ENCODE results near the gene OR52E6. TPM values are rescaled to one million over a fixed set of nuclear protein-coding genes. Genes with fewer than 3 reads are reported as not detected.

The OR52E6 gene
- total RNA-seq, 1 donor from 2014 or later: not detected

DNA sequence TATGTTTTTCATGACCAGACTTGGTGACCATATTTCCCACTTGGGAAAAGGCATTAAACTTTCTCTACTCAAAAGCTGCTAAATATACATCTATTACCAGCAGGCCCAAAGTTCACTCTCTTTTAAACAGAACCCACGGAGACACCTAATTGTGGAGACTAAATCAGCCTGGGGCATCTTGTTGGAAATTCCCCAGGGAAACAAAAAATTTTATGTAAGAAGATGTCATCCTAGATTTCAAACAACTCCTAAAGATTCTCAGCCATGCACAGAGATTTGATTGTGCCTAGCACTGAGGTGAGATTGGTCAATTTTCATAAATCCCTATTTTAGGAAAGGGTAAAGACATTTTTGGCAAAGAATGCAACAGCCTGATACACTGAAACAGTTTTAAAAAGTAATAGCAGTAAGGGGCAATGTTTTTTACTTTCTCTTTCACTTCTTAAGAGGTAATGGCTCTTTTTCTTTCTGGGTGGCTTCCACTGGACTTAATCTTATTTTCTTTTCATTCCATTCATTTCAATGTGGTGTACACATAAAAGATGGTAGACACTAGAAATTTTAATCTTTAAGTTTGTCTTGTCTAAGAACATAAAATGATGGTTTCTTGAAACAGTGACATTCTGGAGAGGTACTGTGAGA, 23.3 kb downstream of the OR52E6 start:
- CTCF ChIA-PET: no interaction called here
- H3K27me3 Mint-ChIP-seq: no peaks in the 10 kb centered on the region
- H3K9me3 Mint-ChIP-seq: no peaks in the 10 kb centered on the region
- peak overlapping the region; percentile 73 for H3K4me3 Mint-ChIP-seq
- no peak for DNase-seq
- peaks cover 25% of the 10 kb centered on the region for H3K4me1 Mint-ChIP-seq
- POLR2A ChIA-PET: no interaction called here
- no peaks in the 10 kb centered on the region for H3K36me3 Mint-ChIP-seq (ENCODE audit: low read depth)
- TF ChIP-seq, protein P1, sequence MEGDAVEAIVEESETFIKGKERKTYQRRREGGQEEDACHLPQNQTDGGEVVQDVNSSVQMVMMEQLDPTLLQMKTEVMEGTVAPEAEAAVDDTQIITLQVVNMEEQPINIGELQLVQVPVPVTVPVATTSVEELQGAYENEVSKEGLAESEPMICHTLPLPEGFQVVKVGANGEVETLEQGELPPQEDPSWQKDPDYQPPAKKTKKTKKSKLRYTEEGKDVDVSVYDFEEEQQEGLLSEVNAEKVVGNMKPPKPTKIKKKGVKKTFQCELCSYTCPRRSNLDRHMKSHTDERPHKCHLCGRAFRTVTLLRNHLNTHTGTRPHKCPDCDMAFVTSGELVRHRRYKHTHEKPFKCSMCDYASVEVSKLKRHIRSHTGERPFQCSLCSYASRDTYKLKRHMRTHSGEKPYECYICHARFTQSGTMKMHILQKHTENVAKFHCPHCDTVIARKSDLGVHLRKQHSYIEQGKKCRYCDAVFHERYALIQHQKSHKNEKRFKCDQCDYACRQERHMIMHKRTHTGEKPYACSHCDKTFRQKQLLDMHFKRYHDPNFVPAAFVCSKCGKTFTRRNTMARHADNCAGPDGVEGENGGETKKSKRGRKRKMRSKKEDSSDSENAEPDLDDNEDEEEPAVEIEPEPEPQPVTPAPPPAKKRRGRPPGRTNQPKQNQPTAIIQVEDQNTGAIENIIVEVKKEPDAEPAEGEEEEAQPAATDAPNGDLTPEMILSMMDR (IDR thresholded peaks at IDR 0.05): no peak
- ATAC-seq (ENCODE audit: low read depth): peak; percentile 25
- H3K27ac Mint-ChIP-seq: peak overlapping the region; percentile 64
- intact Hi-C loops (cut with micrococcal nuclease): loop anchor here (10.0 kb wide), 1 partner anchor 1214 kb away; the partner anchor contains the start of gene TRIM68

DNA sequence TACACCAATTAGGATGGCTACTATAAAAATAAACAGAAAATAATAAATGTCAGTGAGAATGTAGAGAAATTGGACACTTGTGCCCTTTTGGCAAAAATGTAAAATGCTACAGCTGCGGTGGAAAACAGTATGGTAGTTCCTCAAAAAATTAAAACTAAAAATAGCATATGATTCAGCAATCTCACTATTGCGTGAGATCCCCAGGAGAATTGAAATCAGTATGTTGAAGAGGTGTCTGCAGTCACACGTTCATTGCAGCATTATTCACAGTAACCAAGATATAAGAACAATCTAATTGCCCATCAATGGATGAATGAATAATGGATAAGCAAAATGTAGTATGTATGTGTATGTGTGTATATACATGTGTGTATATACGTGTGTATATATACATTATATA, 26.2 kb downstream of the OR52E6 start:
- ATAC-seq (ENCODE audit: low read depth) (peak; percentile 75), DNase-seq (no peak)
- Mint-ChIP-seq H3K9me3 (no peaks in the 10 kb centered on the region), H3K36me3 (ENCODE audit: low read depth) (no peaks in the 10 kb centered on the region), H3K27me3 (no peaks in the 10 kb centered on the region), H3K4me3 (no peak overlapping the region), H3K27ac (no peak overlapping the region), H3K4me1 (peaks cover 25% of the 10 kb centered on the region)
- ChIA-PET CTCF (no interaction called here), POLR2A (interaction anchor here (0.7 kb wide), 1 partner anchor 191 kb away, joined by 3 read pairs; the partner anchor contains the start of gene TRIM34)
- TF ChIP-seq, protein P1 (IDR thresholded peaks at IDR 0.05): no peak
- intact Hi-C loops (cut with micrococcal nuclease): loop anchor here (10.0 kb wide), 1 partner anchor 1211 kb away; the partner anchor contains the start of gene TRIM68

DNA sequence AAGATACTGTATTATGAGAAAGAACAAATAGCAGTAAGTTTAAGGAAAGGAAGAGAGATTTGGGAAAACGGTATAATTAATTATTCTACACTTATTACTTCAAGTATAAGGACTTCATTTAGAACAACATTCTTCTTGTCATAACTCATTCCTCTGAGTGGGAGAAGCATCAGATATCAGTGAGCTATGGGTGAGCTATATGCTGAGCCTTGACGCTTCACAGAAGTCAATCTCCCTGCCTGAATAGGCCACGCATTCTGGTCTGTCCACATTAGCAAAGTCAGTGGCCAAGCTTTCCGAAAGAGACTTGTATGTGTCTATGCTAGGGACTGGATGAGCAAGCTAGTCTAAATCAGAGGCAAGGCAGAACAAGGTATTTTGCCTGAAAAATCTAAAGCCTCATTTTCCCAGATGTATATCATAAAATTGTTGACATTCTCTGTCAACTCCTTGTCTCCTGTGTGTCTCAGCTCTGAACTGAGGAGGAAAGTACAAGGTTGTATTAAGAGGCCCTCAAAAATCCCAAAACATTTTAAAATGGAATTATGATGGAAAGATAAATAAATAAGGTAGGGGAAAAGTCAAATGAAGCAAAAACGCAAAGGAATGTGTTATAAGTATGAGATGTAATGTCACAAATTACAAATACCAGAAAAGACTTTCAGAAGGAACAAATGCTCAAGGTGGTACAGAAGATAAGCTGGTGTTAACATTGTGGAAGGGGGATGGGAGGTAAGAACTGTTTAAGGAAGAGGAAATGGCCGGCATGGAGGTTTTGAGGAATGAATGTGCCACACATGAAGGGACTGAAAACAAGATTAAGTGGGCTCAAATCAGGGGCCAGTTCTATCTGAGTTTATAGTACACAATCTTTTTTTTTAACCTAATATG, 31.5 kb downstream of the OR52E6 start:
- ChIA-PET POLR2A (interaction anchor here (0.9 kb wide), 1 partner anchor 334 kb away, joined by 3 read pairs; no protein-coding TSS in a partner anchor), CTCF (interaction anchor here (0.6 to 2.8 kb wide), 10 partner anchors 91 to 690 kb away, joined by 3 to 18 read pairs (median 4); partner anchors contain the start of gene TRIM5)
- Mint-ChIP-seq H3K4me3 (no peak overlapping the region), H3K36me3 (ENCODE audit: low read depth) (no peaks in the 10 kb centered on the region), H3K27ac (no peak overlapping the region), H3K9me3 (no peaks in the 10 kb centered on the region), H3K27me3 (peaks cover 10% of the 10 kb centered on the region), H3K4me1 (peaks cover 17% of the 10 kb centered on the region)
- DNase-seq (no peak), ATAC-seq (ENCODE audit: low read depth) (no peak)
- intact Hi-C loops (cut with micrococcal nuclease): loop anchor here (2.0 to 10.0 kb wide), 4 partner anchors 81 to 1205 kb away; partner anchors contain the start of genes OR51M1 and TRIM68
- TF ChIP-seq, protein P1 (IDR thresholded peaks at IDR 0.05): no peak

DNA sequence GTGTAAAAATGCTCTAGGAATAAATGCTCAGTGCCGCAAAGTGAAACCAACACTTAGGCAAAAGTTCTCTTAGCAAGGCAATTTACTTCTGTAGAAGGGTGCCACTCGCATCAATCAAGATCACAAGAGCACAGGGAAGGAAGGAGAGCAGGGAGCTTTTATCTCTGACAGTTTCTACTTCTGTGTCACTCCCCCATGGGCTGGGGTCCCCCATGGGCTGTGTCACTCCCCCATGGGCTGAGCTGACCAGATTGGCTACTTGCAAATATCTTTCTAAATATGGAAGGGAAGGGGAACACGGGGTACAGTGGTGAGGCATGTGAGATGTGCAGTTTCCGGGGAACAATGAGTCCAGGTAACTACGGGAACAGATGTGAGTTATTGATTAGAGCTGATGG, 32.6 kb downstream of the OR52E6 start:
- DNase-seq (no peak), ATAC-seq (ENCODE audit: low read depth) (no peak)
- Mint-ChIP-seq H3K4me3 (peak overlapping the region; percentile 87), H3K9me3 (peaks cover 4% of the 10 kb centered on the region), H3K27me3 (peaks cover 12% of the 10 kb centered on the region), H3K36me3 (ENCODE audit: low read depth) (no peaks in the 10 kb centered on the region), H3K27ac (no peak overlapping the region), H3K4me1 (peaks cover 11% of the 10 kb centered on the region)
- ChIA-PET POLR2A (interaction anchor here (0.6 to 0.9 kb wide), 2 partner anchors 119 to 333 kb away, joined by 3 read pairs; no protein-coding TSS in a partner anchor), CTCF (interaction anchor here (0.7 to 2.8 kb wide), 7 partner anchors 96 to 684 kb away, joined by 3 to 18 read pairs (median 4); partner anchors contain the start of gene TRIM5)
- intact Hi-C loops (cut with micrococcal nuclease): loop anchor here (2.0 to 5.0 kb wide), 3 partner anchors 82 to 604 kb away; partner anchors contain the start of gene OR51M1
- TF ChIP-seq, protein P1 (IDR thresholded peaks at IDR 0.05): no peak
